Measurements from ENCODE around the gene AKR7A3. TPM values are rescaled to one million over a fixed set of nuclear protein-coding genes. Genes with fewer than 3 reads are reported as not detected.

AKR7A3 gene
- total RNA-seq, 1 donor from 2014 or later: 1.5 TPM

GRCh38 chr1:19255288-19255687, 33.3 kb downstream of the AKR7A3 start:
- peaks cover 20% of the 10 kb centered on the region for H3K4me1 Mint-ChIP-seq (ENCODE audit: unreplicated experiment)
- H3K4me3 Mint-ChIP-seq (ENCODE audit: unreplicated experiment): no peak overlapping the region
- no peaks in the 10 kb centered on the region for H3K27me3 Mint-ChIP-seq (ENCODE audit: unreplicated experiment)
- H3K36me3 Mint-ChIP-seq (ENCODE audit: unreplicated experiment): peaks cover 16% of the 10 kb centered on the region
- no peak for DNase-seq (ENCODE audit: extremely low spot score, unreplicated experiment)
- no peak overlapping the region for H3K27ac Mint-ChIP-seq (ENCODE audit: unreplicated experiment)
- TF ChIP-seq CTCF (IDR thresholded peaks at IDR 0.05): no peak
- no peaks in the 10 kb centered on the region for H3K9me3 Mint-ChIP-seq (ENCODE audit: unreplicated experiment)

GRCh38 chr1:19254416-19254815, 34.2 kb downstream of the AKR7A3 start:
- H3K27me3 Mint-ChIP-seq (ENCODE audit: unreplicated experiment): no peaks in the 10 kb centered on the region
- TF ChIP-seq CTCF (IDR thresholded peaks at IDR 0.05): no peak
- peaks cover 9% of the 10 kb centered on the region for H3K36me3 Mint-ChIP-seq (ENCODE audit: unreplicated experiment)
- H3K4me3 Mint-ChIP-seq (ENCODE audit: unreplicated experiment): no peak overlapping the region
- H3K27ac Mint-ChIP-seq (ENCODE audit: unreplicated experiment): no peak overlapping the region
- H3K9me3 Mint-ChIP-seq (ENCODE audit: unreplicated experiment): no peaks in the 10 kb centered on the region
- H3K4me1 Mint-ChIP-seq (ENCODE audit: unreplicated experiment): peaks cover 22% of the 10 kb centered on the region
- DNase-seq (ENCODE audit: extremely low spot score, unreplicated experiment): no peak

- DNase-seq (ENCODE audit: extremely low spot score, unreplicated experiment): peak; percentile 96
- peak within 1 kb of the TSS; percentile 94 for H3K4me3 Mint-ChIP-seq (ENCODE audit: unreplicated experiment)
- H3K27ac Mint-ChIP-seq (ENCODE audit: unreplicated experiment): peak within 1 kb of the TSS; percentile 89
- H3K27me3 Mint-ChIP-seq (ENCODE audit: unreplicated experiment): no peaks in the 10 kb centered on the region
- no peaks in the 10 kb centered on the region for H3K36me3 Mint-ChIP-seq (ENCODE audit: unreplicated experiment)
- no peak for TF ChIP-seq CTCF (IDR thresholded peaks at IDR 0.05)
- no peaks in the 10 kb centered on the region for H3K9me3 Mint-ChIP-seq (ENCODE audit: unreplicated experiment)
- peaks cover 22% of the 10 kb centered on the region for H3K4me1 Mint-ChIP-seq (ENCODE audit: unreplicated experiment)
These were observed 37.0 kb downstream of the AKR7A3 start, which contains the start of the genes EMC1 and MRTO4 for GRCh38 chr1:19251305-19252196. Gene EMC1, minus strand, starts transcription at chr1:19251524. Its CDS starts 15 bp downstream, at chr1:19251509. Gene MRTO4, plus strand, starts transcription at chr1:19251805. Its CDS starts 31 bp downstream, at chr1:19251836.

GRCh38 chr1:19250629-19251304, 37.8 kb downstream of the AKR7A3 start:
- Mint-ChIP-seq H3K27me3 (ENCODE audit: unreplicated experiment) (no peaks in the 10 kb centered on the region), H3K27ac (ENCODE audit: unreplicated experiment) (peak overlapping the region; percentile 89), H3K9me3 (ENCODE audit: unreplicated experiment) (no peaks in the 10 kb centered on the region), H3K36me3 (ENCODE audit: unreplicated experiment) (no peaks in the 10 kb centered on the region), H3K4me1 (ENCODE audit: unreplicated experiment) (peaks cover 22% of the 10 kb centered on the region), H3K4me3 (ENCODE audit: unreplicated experiment) (peak overlapping the region; percentile 94)
- no peak for TF ChIP-seq CTCF (IDR thresholded peaks at IDR 0.05)
- DNase-seq (ENCODE audit: extremely low spot score, unreplicated experiment): no peak
